ENCODE data around the gene PARD3B.

DNA sequence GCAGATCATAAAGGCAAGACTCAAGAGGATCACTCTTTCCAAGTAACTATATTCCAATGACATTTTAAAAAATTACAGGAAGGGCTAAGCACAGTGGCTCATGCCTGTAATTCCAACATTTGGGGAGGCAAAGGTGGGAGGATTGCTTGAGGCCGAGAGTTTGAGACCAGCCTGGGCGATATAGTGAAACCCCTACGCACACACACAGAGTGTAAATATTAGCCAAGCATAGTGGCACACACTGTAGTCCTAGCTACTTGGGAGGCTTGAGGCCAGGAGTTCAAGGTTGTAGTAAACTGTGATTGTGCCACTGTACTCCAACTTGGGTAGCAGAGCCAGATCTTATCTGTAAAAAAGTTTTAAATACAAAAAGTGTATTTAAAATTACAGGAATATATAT lies 686.8 kb downstream of the PARD3B start:
- TF ChIP-seq CTCF (IDR thresholded peaks at IDR 0.05; ENCODE audit: insufficient read depth, low read length), result no peak
- TF ChIP-seq GABPA (IDR thresholded peaks at IDR 0.05; ENCODE audit: low read depth), result no peak
